GM18519 (cell line): ENCODE measurements around the gene DNAJB1.
A peak's percentile ranks its signal among the peaks of the same experiment; 100 is the strongest.
"Not testable (repeated sequence)": the region's sequence is repeated elsewhere in the genome, so short reads cannot be mapped to it uniquely, and the experiment has no call there.

Source experiments
- ATAC-seq: cut with Tn5 transposase; IDR thresholded peaks from one replicate; pipeline ENCODE4 v1.9.1; 2021; ENCODE audit warnings: mild to moderate bottlenecking, moderate library complexity; ENCODE audit not compliant: unreplicated experiment, low FRiP score

Gene DNAJB1

GRCh38 chr19:14553939-14554243, 35.7 kb upstream of the DNAJB1 start:
- ATAC-seq, result no peak

DNA sequence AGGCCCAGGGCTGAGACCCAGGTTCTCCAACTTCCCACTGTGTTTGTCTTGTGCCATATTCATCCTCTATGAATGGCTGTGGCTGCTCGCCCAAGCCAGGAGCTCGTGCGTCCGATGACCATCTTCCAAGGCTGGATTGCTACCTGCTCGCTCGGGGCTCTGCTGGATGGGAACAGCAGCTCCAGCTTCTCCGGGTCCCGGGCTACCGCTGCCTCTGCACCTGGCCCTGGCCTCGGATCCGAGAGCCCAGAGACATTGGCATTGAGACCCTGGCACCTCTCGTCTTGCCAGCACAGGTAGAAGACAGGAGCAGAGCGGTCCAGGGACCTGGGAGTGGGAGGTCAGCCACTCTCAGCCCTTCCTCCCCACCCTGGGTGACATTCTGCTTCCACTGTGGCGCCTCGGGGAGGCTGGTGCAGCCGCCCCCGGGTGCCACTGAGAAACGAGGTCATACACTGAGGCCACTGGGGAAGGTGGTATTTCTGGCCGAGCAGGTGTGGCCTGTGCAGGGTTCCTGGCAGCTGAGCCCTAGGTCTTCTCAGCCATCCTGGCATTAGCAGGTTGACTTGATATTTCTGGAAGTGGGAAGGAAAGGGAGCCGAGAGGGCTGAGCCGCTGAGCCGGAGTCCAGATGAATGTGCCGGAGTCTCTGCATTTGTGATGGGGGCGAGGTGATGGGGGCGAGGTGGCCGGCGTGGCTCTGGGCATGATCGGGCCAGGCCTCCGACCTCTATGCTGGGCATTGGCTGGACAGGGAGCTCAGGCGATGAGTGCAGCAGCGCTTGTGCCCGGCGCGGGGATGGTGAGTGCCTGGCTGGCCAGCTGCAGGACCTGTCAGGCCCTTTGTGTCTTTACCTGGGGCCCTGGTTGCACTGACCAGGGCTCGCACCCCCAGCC, 35.1 kb upstream of the DNAJB1 start:
- no peak for ATAC-seq

DNA sequence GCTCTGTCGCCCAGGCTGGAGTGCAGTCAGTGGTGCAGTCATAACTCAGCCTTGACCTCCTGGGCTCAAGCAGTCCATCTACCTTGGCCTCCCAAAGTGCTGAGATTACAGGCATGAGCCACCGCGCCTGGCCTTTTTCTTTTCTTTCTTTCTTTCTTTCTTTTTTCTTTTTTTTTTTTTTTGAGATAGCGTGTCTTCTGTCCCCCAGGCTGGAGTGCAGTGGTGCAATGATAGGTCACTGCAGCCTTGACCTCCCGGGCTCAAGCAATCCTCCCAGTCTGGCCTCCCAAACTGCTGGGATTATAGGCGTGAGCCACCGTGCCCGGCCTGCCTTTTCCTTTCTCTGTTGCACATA, 33.8 kb upstream of the DNAJB1 start:
- ATAC-seq, result not testable (repeated sequence)

- ATAC-seq, result not testable (repeated sequence)
Measured at GRCh38 chr19:14551134-14552005, 33.2 kb upstream of the DNAJB1 start.

DNA sequence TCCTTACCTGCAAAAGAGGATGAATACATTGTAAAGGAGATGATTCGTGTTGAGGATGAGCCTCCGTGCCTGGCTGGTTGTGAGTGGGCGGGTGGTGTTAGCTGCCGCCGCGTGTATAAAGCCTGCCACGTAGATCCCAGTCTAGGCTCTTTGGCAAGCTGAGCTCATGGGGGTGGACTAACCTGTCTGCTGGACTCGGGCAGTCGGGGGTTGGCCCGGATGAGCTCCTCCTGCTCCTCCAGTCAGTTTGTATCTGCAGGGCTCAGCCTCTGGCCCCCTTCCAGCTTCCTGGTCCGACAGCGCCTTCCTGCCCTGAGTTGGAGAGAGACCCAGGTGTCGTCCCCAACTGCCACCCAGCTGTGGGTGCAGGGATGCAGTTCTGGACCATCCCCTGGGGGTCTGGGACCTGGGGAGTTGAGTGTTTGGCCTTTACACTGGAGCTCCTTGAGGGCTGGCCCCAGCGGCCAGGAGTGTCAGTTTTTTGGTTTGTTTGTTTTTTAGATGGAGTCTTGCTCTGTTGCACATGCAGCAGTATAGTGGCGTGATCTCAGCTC, 32.1 kb upstream of the DNAJB1 start:
- ATAC-seq, result no peak

DNA sequence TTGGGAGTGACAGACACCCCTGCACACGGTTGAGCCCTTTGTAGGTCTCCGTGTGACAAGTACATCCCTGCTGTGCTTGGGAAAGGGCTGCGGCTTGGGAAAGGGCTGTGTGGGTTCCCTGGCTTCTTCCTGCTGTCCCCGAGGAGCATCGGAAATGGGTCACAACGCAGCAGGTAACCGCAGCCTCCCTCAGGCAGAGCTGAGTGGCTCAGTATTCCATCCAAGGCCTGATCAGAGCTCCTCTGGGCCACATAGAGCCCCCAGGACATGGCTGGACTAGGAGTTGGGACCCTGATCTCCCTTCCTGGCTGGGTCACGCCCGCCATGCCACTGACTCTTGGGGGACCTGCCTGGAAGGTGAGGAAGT, 27.5 kb upstream of the DNAJB1 start:
- no peak for ATAC-seq

DNA sequence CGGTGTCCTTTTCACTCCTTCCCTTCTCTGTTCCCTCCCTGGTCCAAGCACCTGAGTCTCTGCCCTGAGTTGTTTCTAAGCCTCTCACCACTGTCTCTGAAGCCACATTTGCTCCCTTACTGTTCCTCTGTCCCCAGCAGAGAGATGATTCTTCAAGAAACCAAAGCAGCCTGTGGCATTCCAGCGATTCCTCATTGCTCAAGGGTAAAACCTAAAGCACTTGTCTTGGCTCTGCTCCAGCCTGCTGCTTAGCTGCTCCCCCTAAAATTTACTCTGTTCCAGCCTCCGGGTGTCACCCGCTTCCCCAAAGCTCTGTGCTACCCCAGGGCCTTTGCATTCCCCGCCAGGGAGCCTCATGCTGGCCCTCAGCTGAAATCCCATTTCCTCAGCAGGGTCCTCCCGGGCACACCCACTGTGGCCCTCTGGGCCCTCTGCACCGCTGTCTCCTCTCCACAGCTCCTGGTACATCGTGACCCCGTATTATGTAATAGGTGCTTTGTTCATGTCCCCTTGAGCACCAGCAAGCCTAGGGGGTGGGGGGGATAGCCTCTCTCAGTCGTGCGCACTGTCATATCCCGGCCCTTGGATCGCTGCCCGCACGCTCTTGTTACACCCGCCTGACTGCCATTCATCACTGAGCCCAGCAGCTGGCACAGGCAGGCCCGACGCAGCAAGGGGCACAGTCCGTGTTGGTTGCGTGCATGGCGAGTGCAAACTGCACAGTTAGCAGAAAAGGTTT, 26.9 kb upstream of the DNAJB1 start:
- no peak for ATAC-seq

GRCh38 chr19:14544047-14544446, 25.9 kb upstream of the DNAJB1 start:
- no peak for ATAC-seq

DNA sequence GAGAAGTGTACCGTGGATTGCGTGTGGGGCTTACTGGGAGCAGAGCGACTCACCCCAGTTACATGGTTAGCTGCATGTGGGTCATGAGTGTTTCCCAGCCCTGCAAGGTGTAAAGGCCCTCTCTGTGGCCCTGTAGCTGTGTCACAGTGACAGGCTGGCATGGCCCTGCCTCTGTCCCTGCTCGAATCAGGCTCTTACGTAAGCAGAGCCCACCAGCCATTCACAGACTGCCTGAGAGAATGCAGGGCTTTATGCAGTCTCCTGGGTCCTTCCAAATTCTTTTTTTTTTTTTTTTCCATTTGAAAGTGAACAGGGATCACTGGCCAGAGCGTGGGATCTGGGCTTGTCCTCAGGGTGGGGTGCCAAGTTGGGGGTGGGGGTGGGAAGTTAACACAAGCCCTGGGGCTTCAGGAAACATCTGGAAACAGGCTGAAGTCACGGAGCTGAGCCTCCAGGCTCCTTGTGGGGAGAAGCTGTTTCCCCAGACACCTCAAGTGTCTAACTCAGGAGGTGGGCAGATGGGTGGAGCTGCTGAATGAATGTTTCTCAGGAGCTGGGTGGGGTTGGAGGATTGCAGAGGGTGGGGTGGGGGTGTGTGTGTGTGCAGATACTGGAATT, 24.6 kb upstream of the DNAJB1 start:
- no peak for ATAC-seq

DNA sequence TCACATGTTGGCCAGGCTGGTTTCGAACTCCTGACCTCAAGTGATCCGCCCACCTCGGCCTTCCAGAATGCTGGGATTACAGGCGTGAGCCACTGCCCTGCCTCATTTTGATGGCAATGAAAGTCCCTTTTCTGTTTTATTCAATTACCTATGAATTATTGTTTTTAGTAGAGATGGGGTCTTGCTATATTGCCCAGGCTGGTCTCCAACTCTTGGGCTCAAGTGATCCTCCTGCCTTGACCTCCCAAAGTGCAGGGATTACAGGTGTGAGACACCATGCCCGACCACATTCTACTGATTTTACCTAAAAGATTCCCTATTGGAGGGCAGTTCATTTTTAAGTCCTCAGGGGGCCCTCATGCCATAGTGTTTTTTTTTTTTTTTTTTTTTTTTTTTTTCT, 23.8 kb upstream of the DNAJB1 start:
- ATAC-seq, result not testable (repeated sequence)

DNA sequence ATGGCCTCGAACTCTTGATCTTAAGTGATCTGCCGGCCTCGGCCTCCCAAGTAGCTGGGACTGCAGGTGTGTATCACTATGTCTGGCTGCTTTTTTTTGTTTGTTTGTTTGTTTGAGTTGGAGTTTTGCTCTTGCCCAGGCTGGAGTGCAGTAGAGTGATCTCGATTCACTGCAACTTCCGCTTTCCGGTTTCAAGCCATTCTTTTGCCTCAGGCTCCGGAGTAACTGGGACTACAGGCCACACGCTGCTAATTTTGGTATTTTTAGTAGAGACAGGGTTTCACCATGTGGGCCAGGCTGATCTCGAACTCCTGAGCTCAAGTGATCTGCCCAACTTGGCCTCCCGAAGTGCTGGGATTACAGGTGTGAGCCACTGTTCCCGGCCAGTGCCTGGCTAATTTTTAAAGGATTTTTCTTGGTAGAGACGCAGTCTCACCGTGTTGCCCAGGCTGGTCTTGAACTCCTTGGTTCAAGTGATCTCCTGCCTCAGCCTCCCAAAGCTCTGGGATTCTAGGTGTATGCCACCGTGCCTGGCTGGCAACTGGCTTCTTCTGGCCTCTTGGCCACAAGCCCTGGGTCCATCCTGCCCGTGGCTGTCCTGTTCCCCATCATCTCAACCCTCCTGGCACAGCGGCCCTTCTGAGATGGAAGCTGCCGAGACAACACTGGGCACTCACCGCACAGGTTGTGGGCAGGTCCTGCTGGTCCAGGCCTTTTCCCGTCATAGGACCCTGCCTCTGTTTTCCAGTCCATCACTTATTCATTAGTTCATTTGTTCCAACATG, 22.7 kb upstream of the DNAJB1 start:
- ATAC-seq, result no peak

DNA sequence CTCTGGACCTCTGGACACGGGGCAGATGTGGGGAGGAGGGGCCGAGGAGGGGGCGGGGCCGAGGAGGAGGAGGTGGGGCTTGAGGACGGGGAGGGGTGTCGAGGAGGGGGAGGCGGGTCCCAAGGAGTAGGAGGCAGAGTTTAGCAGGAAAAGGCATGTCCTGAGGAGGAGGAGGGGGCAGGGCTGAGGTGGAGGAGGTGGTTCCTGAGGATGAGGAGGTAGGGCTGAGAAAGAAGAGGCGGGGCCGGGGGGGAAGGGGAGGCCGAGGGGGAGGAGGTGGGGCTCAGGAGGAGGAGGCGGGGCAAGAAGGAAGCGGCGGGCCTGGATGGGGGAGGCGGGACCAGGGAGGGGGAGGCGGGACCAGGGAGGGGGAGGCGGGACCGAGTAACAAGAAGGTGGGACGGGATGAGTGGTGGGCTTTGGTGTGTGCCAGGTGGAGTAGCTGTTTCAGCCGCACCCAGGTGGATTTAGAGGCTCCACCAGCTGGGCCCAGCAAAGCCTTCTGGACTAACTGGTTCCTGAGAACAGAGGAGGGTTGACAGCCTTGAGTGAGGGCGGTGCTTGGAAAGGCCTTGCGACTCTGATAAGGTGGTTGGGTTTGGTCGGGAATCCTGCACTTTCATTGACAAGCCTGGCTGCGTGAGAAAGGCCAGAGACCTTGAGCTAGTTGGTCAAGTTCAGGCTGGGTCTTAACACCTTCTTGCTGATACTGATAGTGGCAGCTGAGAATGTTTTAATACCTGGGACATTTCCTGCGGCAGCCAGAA, 18.9 kb upstream of the DNAJB1 start:
- ATAC-seq, result no peak

GRCh38 chr19:14533450-14533849, 15.3 kb upstream of the DNAJB1 start:
- ATAC-seq, result no peak

DNA sequence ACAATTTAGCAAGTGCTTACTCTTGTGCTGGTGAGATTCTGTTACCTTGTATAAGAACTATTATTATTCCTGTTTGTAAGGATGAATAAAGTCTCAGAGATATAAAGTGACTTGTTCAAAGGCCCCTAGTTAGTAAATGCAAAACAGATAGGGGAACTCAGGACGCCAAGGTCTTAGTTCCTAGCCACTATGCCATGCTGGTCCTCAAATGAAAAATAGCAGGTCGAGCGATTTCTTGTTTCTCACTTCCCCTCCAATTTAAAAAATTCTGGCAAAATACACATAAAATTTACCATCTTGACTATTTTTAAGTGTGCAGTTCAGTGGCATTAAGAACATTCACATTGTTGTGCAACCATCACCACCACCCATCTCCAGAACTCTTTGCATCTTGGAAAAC, 12.3 kb upstream of the DNAJB1 start:
- ATAC-seq, result no peak

DNA sequence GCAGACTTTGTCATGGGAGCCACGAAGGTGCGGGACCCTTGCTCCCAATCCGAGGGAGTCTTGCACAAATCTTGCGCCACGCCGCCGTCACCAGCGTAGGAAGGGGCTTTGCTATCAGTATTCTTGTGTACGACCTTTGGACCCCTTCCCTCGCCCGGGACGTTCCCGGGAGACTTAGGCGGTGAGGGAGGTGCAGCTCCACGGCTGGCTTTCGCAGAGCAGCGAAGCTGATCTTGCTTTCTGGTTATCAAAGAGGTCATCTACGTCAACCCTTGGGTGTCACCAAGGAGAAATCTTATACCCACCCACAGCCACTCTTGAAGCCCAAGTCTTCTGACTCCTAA, 11.8 kb upstream of the DNAJB1 start:
- ATAC-seq, result no peak

- peak; percentile 88 for ATAC-seq
Measured at GRCh38 chr19:14529254-14530004, 11.2 kb upstream of the DNAJB1 start, which contains the start of gene TECR. Gene TECR (plus strand): TSS chr19:14529594. CDS start chr19:14529697, 103 bp downstream.

DNA sequence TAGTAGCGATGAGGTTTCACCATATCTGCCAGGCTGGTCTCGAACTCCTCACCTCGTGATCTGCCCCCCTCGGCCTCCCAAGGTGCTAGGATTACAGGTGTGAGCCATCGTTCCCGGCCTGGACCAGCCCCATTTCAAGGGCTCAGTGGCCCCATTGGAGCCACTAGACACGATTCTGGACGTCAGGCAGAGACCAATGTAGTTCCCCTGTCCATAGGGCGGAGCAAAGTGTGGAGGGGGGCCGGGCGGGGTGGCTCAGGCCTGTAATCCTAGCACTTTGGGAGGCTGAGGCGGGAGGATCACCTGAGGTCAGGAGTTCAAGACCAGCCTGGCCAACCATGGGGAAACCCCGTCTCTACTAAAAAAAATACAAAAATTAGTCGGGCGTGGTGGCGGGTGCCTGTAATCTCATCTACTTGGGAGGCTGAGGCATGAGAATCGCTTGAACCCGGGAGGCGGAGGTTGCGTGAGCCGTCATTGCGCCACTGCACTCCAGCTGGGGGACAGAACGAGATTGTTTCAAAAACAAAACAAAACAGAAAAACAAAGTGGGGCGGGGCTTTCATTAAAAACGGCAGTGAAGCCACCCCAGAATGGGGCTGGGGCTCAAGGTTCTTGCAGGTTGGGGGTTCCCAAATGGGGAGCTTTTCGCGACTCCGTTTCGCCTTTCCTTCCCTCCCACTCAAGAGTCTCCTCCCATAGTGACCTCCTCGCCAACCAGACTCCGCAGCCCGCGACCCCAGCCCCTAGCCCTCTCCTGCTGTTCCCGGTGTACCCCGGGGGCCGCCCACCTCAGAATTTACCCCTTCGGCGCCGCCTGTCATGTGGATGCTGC, 10.4 kb upstream of the DNAJB1 start:
- no peak for ATAC-seq
